Heart right ventricle (tissue), 16 donors: ENCODE measurements around the gene COL16A1. TPM values are rescaled to one million over a fixed set of nuclear protein-coding genes. Genes with fewer than 3 reads are reported as not detected.

Experiments used
- ATAC-seq, 8 donors: fragments of 200-7000 bp; cut with Tn5 transposase; one replicate each; pipeline ENCODE4 v1.9.1; 2020; ENCODE audit warnings: mild to moderate bottlenecking in 8 of 8, moderate library complexity in 8 of 8, moderate number of reproducible peaks in 1 of 8
- DNase-seq, 2 donors: peaks; one replicate each; pipeline ENCODE4 v3.0.0-alpha.2; 2020
- H3K27ac ChIP-seq, 10 donors: fragments of 200-600 bp; sonication (generic) in 2 of 10; one replicate each; pipeline versions ENCODE4 v1.5.0 to v1.8.0; 2020 to 2022; ENCODE audit warnings: mild to moderate bottlenecking in 3 of 10
- H3K27me3 ChIP-seq, 7 donors: fragments of 200-600 bp; one replicate each; pipeline ENCODE4 v1.8.0; 2021 to 2022; ENCODE audit warnings: mild to moderate bottlenecking in 2 of 7
- H3K36me3 ChIP-seq, 9 donors: fragments of 200-600 bp; sonication (generic) in 1 of 9; one replicate each; pipeline versions ENCODE4 v1.5.0 to v1.8.0; 2020 to 2022; ENCODE audit warnings: mild to moderate bottlenecking in 2 of 9
- H3K4me1 ChIP-seq, 9 donors: fragments of 200-600 bp; sonication (generic) in 1 of 9; one replicate each; pipeline versions ENCODE4 v1.5.0 to v1.8.0; 2020 to 2022; ENCODE audit warnings: mild to moderate bottlenecking in 4 of 9
- H3K4me3 ChIP-seq, 10 donors: fragments of 200-600 bp; sonication (generic) in 2 of 10; one replicate each; pipeline versions ENCODE4 v1.5.0 to v1.8.0; 2020 to 2022; ENCODE audit warnings: mild to moderate bottlenecking in 7 of 10, moderate library complexity in 2 of 10
- H3K9me3 ChIP-seq, 11 donors: fragments of 200-600 bp in 10 of 11; sonication (generic) in 2 of 11; one replicate each; pipeline versions ENCODE4 v1.5.0 to v1.8.0; 2013 to 2022; ENCODE audit warnings: mild to moderate bottlenecking in 2 of 11, control low read depth in 1 of 11, moderate library complexity in 1 of 11
- CTCF ChIP-seq, 9 donors: fragments of 200-600 bp; sonication (generic) in 2 of 9; IDR thresholded peaks; one replicate each; pipeline versions ENCODE4 v1.5.0 to v1.8.0; 2021 to 2022; ENCODE audit warnings: antibody characterized with exemption in 9 of 9, mild to moderate bottlenecking in 5 of 9, moderate library complexity in 1 of 9
- WGBS, 2 donors: extraction: QIAGEN DNeasy Blood & Tissue Kit; methylation state at CpG; one replicate each; pipeline ENCODE4 v1.1.7; 2013; ENCODE audit warnings: inconsistent platforms in 1 of 2; 5-methylcytosine and 5-hydroxymethylcytosine counted together
- intact Hi-C, 10 donors: fragments of 100-400 bp; cut with DNase I; formaldehyde crosslinking; loops; one replicate each; pipeline versions ENCODE4 v1.11.1 to v1.14.2; 2022
- polyA plus RNA-seq, 2 donors: library from polyadenylated mRNA; stranded (reverse); fragments of 200-250 nt; gene quantifications; one replicate each; pipeline ENCODE4 v1.2.3, GENCODE V29; 2013
- total RNA-seq, 10 donors: library from RNA; stranded (reverse); fragmentation: NEBNext Ultra II Directional in 3 of 10; extraction: Animal tissue kit (Norgen Biotek cat#: 25700) in 3 of 10; gene quantifications; one replicate each; pipeline versions ENCODE4 v1.2.1 to v1.2.4, GENCODE V29; 2021 to 2023
- donor health status: Arrhythmogenic right ventricular cardiomyopathy.
- donor health status: ischemic (EF 13 %, LVEDD 7.1; RV severe dilation, severe dysfunction).
- donor health status: healthy with polysubstance abuse.
- donor health status: DM: no; HTN: yes; CAD: no.
- donor health status: DM: no; HTN: no; CAD: no.
- donor health status: ischemic (EF 25% LVEDD 6.9; RV normal size, moderate dysfunction).
- donor health status: ischemic (EF 25% LVEDD 5.7; RV mildly dilated, moderate dysfunction).
- donor health status: healthy.
- donor health status: DM: yes; HTN: yes; CAD: no.
- donor health status: Ischemic cardiomyopathy.
- donor health status: ischemic (EF 35%, LVEDD 5.7; RV mildly dilated, moderate dysfunction).
- donor health status: nonischemic (EF 11% LVEDD 7.7; RV severe dilation, severe dysfunction).
- donor health status: DM: yes; HTN: yes; CAD: no.
- donor health status: PGD.
- donor health status: ischemic (EF 29% LVEDD 5.4; RV normal size, mild dysfunction).
- donor health status: nonischemic (EF 23%, LVEDD 6.1; RV moderate dilation, normal function).

The COL16A1 gene
- total and polyA plus RNA-seq, 12 donors = 7.4 to 35.3 (median 16.6) TPM

GRCh38 chr1:31679676-31680230 lies 24.1 kb downstream of the COL16A1 start:
- WGBS, 2 donors = 88 to 91% methylated on average over 23 of the region's 23 CpGs
- H3K4me3 ChIP-seq = no peak overlapping the region
- H3K27me3 ChIP-seq = no peaks in the 10 kb centered on the region
- intact Hi-C loops = no loop called here
- peaks cover 0 to 27% (median 0%) of the 10 kb centered on the region in 9 donors for H3K36me3 ChIP-seq
- peaks cover 0 to 15% (median 3%) of the 10 kb centered on the region in 9 donors for H3K4me1 ChIP-seq
- ATAC-seq = no peak
- no peak for DNase-seq
- H3K27ac ChIP-seq = no peak overlapping the region
- no peak for TF ChIP-seq CTCF (IDR thresholded peaks at IDR 0.05)
- H3K9me3 ChIP-seq = no peaks in the 10 kb centered on the region

GRCh38 chr1:31679091-31679490 lies 24.7 kb downstream of the COL16A1 start:
- intact Hi-C loops = no loop called here
- H3K4me1 ChIP-seq = peaks cover 0 to 21% (median 8%) of the 10 kb centered on the region in 9 donors
- H3K27ac ChIP-seq = no peak overlapping the region
- no peak for TF ChIP-seq CTCF (IDR thresholded peaks at IDR 0.05)
- H3K4me3 ChIP-seq = no peak overlapping the region
- 25 to 32% methylated on average over 2 of the region's 2 CpGs for WGBS, 2 donors
- H3K27me3 ChIP-seq = no peaks in the 10 kb centered on the region
- ATAC-seq (no peak), DNase-seq (no peak)
- no peaks in the 10 kb centered on the region for H3K9me3 ChIP-seq
- H3K36me3 ChIP-seq = peaks cover 0 to 27% (median 0%) of the 10 kb centered on the region in 9 donors

GRCh38 chr1:31678681-31679080 lies 25.1 kb downstream of the COL16A1 start:
- 75 to 94% methylated on average over 4 of the region's 4 CpGs for WGBS, 2 donors
- Histone ChIP-seq H3K27me3 (no peaks in the 10 kb centered on the region), H3K4me1 (peaks cover 0 to 25% (median 12%) of the 10 kb centered on the region in 9 donors), H3K9me3 (no peaks in the 10 kb centered on the region), H3K4me3 (no peak overlapping the region), H3K36me3 (peaks cover 0 to 27% (median 0%) of the 10 kb centered on the region in 9 donors), H3K27ac (no peak overlapping the region)
- no peak for DNase-seq
- no peak for ATAC-seq
- no peak for TF ChIP-seq CTCF (IDR thresholded peaks at IDR 0.05)
- intact Hi-C loops = no loop called here

GRCh38 chr1:31677949-31678348 lies 25.9 kb downstream of the COL16A1 start:
- ATAC-seq = no peak
- 69% methylated on average over 6 of the region's 6 CpGs for WGBS, 2 donors
- Histone ChIP-seq H3K4me3 (no peak overlapping the region), H3K36me3 (peaks cover 0 to 27% (median 0%) of the 10 kb centered on the region in 9 donors), H3K27me3 (no peaks in the 10 kb centered on the region), H3K4me1 (peaks cover 5 to 33% (median 19%) of the 10 kb centered on the region in 9 donors), H3K9me3 (no peaks in the 10 kb centered on the region), H3K27ac (no peak overlapping the region)
- no peak for TF ChIP-seq CTCF (IDR thresholded peaks at IDR 0.05)
- no peak for DNase-seq
- intact Hi-C loops = no loop called here
